Endothelial cell of umbilical vein (primary cell): ENCODE measurements around the gene GLYAT. TPM values are rescaled to one million over a fixed set of nuclear protein-coding genes. Genes with fewer than 3 reads are reported as not detected.

Experiments used
- BruUV-seq: library from RNA; stranded (reverse); fragments of 400-500 nt; replicated peaks from 2 replicates; lab custom pipeline; 2021; lab: Mats Ljungman, UMichigan
- CTCF ChIA-PET: fragments of 300-600, 350-600 bp; sonication (Branson Sonifier 250); formaldehyde crosslinking; loops from one replicate; lab custom pipeline; 2021; ENCODE audit warnings: antibody characterized with exemption, inconsistent platforms; lab: Charles Lee
- POLR2A ChIA-PET: fragments of 300-600, 350-600 bp; sonication (Branson Sonifier 250); formaldehyde crosslinking; loops from one replicate; lab custom pipeline; 2021; ENCODE audit warnings: antibody characterized with exemption, inconsistent platforms; lab: Charles Lee
- DNase-seq: peaks from one replicate; pipeline ENCODE4 v3.0.0-alpha.2; 2011; ENCODE audit warnings: low read depth, low spot score
- FAIRE-seq: peaks from 2 replicates; lab custom pipeline; 2011; peaks lifted over from hg19 to GRCh38; lab: Jason Lieb, UNC
- H2AFZ ChIP-seq: 2 replicates; pipeline ENCODE4 v1.6.0; 2012; ENCODE audit warnings: low read depth, low read length, control low read depth, inconsistent platforms
- H3K27ac ChIP-seq: 2 replicates; pipeline ENCODE4 v1.5.1; 2011; ENCODE audit warnings: low read depth, mild to moderate bottlenecking, control low read depth, low read length, moderate library complexity; ENCODE audit not compliant: insufficient read depth
- H3K27me3 ChIP-seq, 2 experiments: 2 replicates each; pipeline versions ENCODE4 v1.6.0 to v1.6.1; 2011; ENCODE audit warnings: low read length in 2 of 2, mixed read lengths in 1 of 2; ENCODE audit not compliant: control insufficient read depth in 2 of 2, insufficient read depth in 2 of 2
- H3K36me3 ChIP-seq, 2 experiments: 2 replicates in 1 of 2; 3 replicates in 1 of 2; pipeline ENCODE4 v1.5.1; 2011; ENCODE audit warnings: low read length in 2 of 2, mild to moderate bottlenecking in 1 of 2, moderate library complexity in 1 of 2; ENCODE audit not compliant: control insufficient read depth in 2 of 2, insufficient read depth in 2 of 2; ENCODE audit errors: extremely low read depth in 1 of 2
- H3K4me1 ChIP-seq: 3 replicates; pipeline ENCODE4 v1.5.1; 2011; ENCODE audit warnings: mild to moderate bottlenecking, low read length; ENCODE audit not compliant: control insufficient read depth, insufficient read depth; ENCODE audit errors: extremely low read depth
- H3K4me2 ChIP-seq: 2 replicates; pipeline ENCODE4 v1.6.1; 2011; ENCODE audit warnings: low read length, control low read depth, mixed read lengths; ENCODE audit not compliant: insufficient read depth
- H3K4me3 ChIP-seq, 3 experiments: fragments of 200-600 bp in 1 of 3; sonication (generic), shearing (Covaris generic) in 1 of 3; replicated peaks in 1 of 3; 2 replicates each; pipeline ENCODE4 v1.5.1; 2011 to 2016; ENCODE audit warnings: control low read depth in 3 of 3, low read length in 3 of 3, mild to moderate bottlenecking in 2 of 3, inconsistent platforms in 1 of 3, low read depth in 1 of 3, moderate library complexity in 1 of 3; ENCODE audit not compliant: insufficient read depth in 1 of 3
- H3K79me2 ChIP-seq: 2 replicates; pipeline ENCODE4 v1.6.0; 2012; ENCODE audit warnings: low read length, inconsistent platforms; ENCODE audit not compliant: control insufficient read depth, insufficient read depth
- H3K9ac ChIP-seq: replicated peaks from 2 replicates; pipeline ENCODE3; 2011; ENCODE audit warnings: low read length, control low read depth; ENCODE audit not compliant: insufficient read depth; ENCODE audit errors: extremely low read depth
- H3K9me1 ChIP-seq: replicated peaks from 3 replicates; pipeline ENCODE4 v1.6.0; 2011; ENCODE audit warnings: mild to moderate bottlenecking, low read length; ENCODE audit not compliant: control insufficient read depth, insufficient read depth; ENCODE audit errors: extremely low read depth
- H3K9me3 ChIP-seq: replicated peaks from 2 replicates; pipeline ENCODE4 v1.5.1; 2012; ENCODE audit warnings: low read length, inconsistent platforms; ENCODE audit not compliant: control insufficient read depth, insufficient read depth
- H4K20me1 ChIP-seq: replicated peaks from 2 replicates; pipeline ENCODE3; 2011; ENCODE audit warnings: mild to moderate bottlenecking, low read length; ENCODE audit not compliant: control insufficient read depth, insufficient read depth; ENCODE audit errors: extremely low read depth
- EZH2 ChIP-seq: IDR thresholded peaks from 2 replicates; pipeline ENCODE4 v1.6.1; 2012; ENCODE audit warnings: borderline replicate concordance, low read depth, mild to moderate bottlenecking, moderate library complexity, low read length, inconsistent platforms; ENCODE audit not compliant: severe bottlenecking
- FOS ChIP-seq: IDR thresholded peaks from 2 replicates; pipeline ENCODE4 v1.6.1; 2011; ENCODE audit warnings: mild to moderate bottlenecking, low read length, moderate library complexity, borderline replicate concordance; ENCODE audit not compliant: insufficient read depth
- GATA2 ChIP-seq: IDR thresholded peaks from 2 replicates; pipeline ENCODE4 v1.7.0; 2011; ENCODE audit warnings: low read depth, mild to moderate bottlenecking, moderate library complexity, mixed read lengths, low read length; ENCODE audit not compliant: insufficient read length, insufficient read depth
- JUN ChIP-seq: IDR thresholded peaks from 2 replicates; pipeline ENCODE4 v1.6.1; 2011; ENCODE audit warnings: borderline replicate concordance, low read depth; ENCODE audit not compliant: insufficient read length, insufficient read depth
- MYC ChIP-seq: IDR thresholded peaks from one replicate; pipeline ENCODE4 v1.6.1; 2011; ENCODE audit warnings: mild to moderate bottlenecking, low read depth, low read length
- POLR2A ChIP-seq: IDR thresholded peaks from 2 replicates; pipeline ENCODE4 v1.6.1; 2012; ENCODE audit warnings: low read depth, mild to moderate bottlenecking, control low read depth, low read length
- POLR2AphosphoS5 ChIP-seq: IDR thresholded peaks from 2 replicates; pipeline ENCODE4 v1.6.1; 2012; ENCODE audit warnings: low read depth, mild to moderate bottlenecking, control low read depth, low read length, moderate library complexity; ENCODE audit not compliant: insufficient read depth
- dilution Hi-C: fragments of 300-500 bp; cut with MboI; formaldehyde crosslinking; loops from one replicate; pipeline ENCODE4 v1.15.0; 2019; ENCODE audit warnings: low sequenced_read_pairs; ENCODE audit not compliant: extremely low pct_ligation_motif_present
- intact Hi-C: fragments of 100-400 bp; cut with micrococcal nuclease; formaldehyde crosslinking; loops from one replicate; pipeline ENCODE4 v1.10.0; 2022
- polyA plus RNA-seq, 4 experiments: library from polyadenylated mRNA; depleted of rRNA in 3 of 4; stranded (reverse) in 3 of 4; unstranded in 1 of 4; fragments of >200 nt; gene quantifications; 2 replicates each; pipeline versions ENCODE4 v1.2.1 to v1.2.3, GENCODE V29; 2011 to 2012; ENCODE audit warnings: missing spikeins in 1 of 4
- total RNA-seq: library from RNA; stranded (reverse); gene quantifications from 2 replicates; pipeline ENCODE4 v1.2.3, GENCODE V29; 2021
- TF ChIP-seq, protein P1 (sequence below): IDR thresholded peaks from 2 replicates; pipeline ENCODE4 v1.6.1; 2011; ENCODE audit not compliant: insufficient read depth, insufficient read length
- TF ChIP-seq, protein P2 (sequence below), 2 donors: IDR thresholded peaks; 1 replicate in 1 of 2; 2 replicates in 1 of 2; pipeline ENCODE4 v1.5.1; 2011; ENCODE audit warnings: low read length in 2 of 2, mild to moderate bottlenecking in 2 of 2, moderate library complexity in 2 of 2, control low read depth in 1 of 2, inconsistent platforms in 1 of 2, low read depth in 1 of 2; ENCODE audit not compliant: insufficient read depth in 1 of 2; ENCODE audit errors: extremely low read depth in 1 of 2

GLYAT gene
- total and polyA plus RNA-seq, 2 donors (not counting 3 experiments of a cell fraction or from before 2014, with no cell fraction given), result not detected

DNA sequence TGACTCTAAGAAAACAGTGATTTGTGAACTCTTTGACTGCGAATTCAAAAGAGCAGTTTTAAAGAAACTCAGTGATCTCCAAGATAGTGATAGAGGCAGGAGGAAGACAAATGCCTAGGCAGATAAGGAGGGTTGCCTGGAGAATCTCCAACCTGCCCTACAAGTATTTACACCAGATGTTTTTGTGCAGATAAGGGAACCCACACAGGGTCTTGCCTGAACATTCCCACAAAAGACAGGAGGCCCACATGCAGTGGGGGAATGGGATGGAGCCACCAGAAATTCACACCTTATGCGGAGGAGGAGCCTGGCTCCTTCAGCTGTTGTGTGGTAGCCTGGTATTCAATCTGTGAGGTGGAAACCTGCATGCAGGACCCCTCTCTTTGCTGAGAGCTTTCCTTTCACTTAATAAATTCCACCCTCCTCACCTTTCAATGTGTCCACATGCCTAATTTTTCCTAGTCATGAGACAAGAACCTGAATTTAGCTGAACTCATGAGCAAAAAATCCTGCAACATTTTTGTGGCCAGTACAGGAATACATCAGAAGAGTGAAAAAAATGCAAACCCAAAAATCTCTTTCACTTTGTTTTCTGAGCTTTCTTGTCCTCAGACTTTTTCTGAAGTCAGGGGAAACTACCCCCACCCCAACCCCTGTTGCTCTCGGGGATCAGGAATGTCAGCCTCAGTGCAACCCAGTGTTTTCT is 8.1 kb upstream of the GLYAT start:
- no peaks in the 10 kb centered on the region for H3K4me1 ChIP-seq
- FAIRE-seq (no peak), DNase-seq (no peak)
- H3K4me2 ChIP-seq, result no peak overlapping the region
- no peaks in the 10 kb centered on the region for H3K79me2 ChIP-seq
- ChIA-PET CTCF (no interaction called here), POLR2A (no interaction called here)
- no peak overlapping the region for H3K27ac ChIP-seq
- no peaks in the 10 kb centered on the region for H4K20me1 ChIP-seq
- no peak overlapping the region for H2AFZ ChIP-seq
- BruUV-seq, result no TSS peak
- no peak overlapping the region for H3K9ac ChIP-seq
- no peaks in the 10 kb centered on the region for H3K36me3 ChIP-seq
- H3K27me3 ChIP-seq, result no peaks in the 10 kb centered on the region
- intact Hi-C loops, result no loop called here
- TF ChIP-seq FOS (no peak), MYC (no peak), POLR2AphosphoS5 (no peak), POLR2A (no peak), EZH2 (no peak), JUN (no peak), GATA2 (no peak)
- TF ChIP-seq, protein P1, sequence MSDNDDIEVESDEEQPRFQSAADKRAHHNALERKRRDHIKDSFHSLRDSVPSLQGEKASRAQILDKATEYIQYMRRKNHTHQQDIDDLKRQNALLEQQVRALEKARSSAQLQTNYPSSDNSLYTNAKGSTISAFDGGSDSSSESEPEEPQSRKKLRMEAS, result no peak
- TF ChIP-seq, protein P2, sequence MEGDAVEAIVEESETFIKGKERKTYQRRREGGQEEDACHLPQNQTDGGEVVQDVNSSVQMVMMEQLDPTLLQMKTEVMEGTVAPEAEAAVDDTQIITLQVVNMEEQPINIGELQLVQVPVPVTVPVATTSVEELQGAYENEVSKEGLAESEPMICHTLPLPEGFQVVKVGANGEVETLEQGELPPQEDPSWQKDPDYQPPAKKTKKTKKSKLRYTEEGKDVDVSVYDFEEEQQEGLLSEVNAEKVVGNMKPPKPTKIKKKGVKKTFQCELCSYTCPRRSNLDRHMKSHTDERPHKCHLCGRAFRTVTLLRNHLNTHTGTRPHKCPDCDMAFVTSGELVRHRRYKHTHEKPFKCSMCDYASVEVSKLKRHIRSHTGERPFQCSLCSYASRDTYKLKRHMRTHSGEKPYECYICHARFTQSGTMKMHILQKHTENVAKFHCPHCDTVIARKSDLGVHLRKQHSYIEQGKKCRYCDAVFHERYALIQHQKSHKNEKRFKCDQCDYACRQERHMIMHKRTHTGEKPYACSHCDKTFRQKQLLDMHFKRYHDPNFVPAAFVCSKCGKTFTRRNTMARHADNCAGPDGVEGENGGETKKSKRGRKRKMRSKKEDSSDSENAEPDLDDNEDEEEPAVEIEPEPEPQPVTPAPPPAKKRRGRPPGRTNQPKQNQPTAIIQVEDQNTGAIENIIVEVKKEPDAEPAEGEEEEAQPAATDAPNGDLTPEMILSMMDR (IDR thresholded peaks at IDR 0.05; ENCODE audit: extremely low read depth in 1 of 2, insufficient read depth in 1 of 2, low read depth in 1 of 2, low read length in 2 of 2), result no peak
- H3K9me1 ChIP-seq, result no peaks in the 10 kb centered on the region
- no peak overlapping the region for H3K4me3 ChIP-seq
- H3K9me3 ChIP-seq, result no peaks in the 10 kb centered on the region
- dilution Hi-C loops, result no loop called here
